ENCODE measurements around the gene SUFU. TPM values are rescaled to one million over a fixed set of nuclear protein-coding genes. Genes with fewer than 3 reads are reported as not detected.
A peak's percentile ranks its signal among the peaks of the same experiment; 100 is the strongest.

SUFU gene
- total and polyA plus RNA-seq, 2 of the 13 experiments (the other 11 are each of a cell fraction or from before 2014, with no cell fraction given), result 2.9 to 5.5 TPM

GRCh38 chr10:102461187-102462054 is 42.4 kb upstream of the SUFU start (continued):
- TF ChIP-seq, protein P1, sequence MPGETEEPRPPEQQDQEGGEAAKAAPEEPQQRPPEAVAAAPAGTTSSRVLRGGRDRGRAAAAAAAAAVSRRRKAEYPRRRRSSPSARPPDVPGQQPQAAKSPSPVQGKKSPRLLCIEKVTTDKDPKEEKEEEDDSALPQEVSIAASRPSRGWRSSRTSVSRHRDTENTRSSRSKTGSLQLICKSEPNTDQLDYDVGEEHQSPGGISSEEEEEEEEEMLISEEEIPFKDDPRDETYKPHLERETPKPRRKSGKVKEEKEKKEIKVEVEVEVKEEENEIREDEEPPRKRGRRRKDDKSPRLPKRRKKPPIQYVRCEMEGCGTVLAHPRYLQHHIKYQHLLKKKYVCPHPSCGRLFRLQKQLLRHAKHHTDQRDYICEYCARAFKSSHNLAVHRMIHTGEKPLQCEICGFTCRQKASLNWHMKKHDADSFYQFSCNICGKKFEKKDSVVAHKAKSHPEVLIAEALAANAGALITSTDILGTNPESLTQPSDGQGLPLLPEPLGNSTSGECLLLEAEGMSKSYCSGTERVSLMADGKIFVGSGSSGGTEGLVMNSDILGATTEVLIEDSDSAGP (CRISPR knock-in tag; IDR thresholded peaks at IDR 0.05; ENCODE audit: borderline replicate concordance), result peak; percentile 65; the same call in 1 of the 2 replicates
- no peak for TF ChIP-seq PAF1 (CRISPR knock-in tag; IDR thresholded peaks at IDR 0.05)
- TF ChIP-seq, protein P2, sequence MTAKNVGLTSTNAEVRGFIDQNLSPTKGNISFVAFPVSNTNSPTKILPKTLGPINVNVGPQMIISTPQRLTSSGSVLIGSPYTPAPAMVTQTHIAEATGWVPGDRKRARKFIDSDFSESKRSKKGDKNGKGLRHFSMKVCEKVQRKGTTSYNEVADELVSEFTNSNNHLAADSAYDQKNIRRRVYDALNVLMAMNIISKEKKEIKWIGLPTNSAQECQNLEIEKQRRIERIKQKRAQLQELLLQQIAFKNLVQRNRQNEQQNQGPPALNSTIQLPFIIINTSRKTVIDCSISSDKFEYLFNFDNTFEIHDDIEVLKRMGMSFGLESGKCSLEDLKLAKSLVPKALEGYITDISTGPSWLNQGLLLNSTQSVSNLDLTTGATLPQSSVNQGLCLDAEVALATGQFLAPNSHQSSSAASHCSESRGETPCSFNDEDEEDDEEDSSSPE (CRISPR knock-in tag; IDR thresholded peaks at IDR 0.05), result peak; percentile 88
- TF ChIP-seq GPBP1L1 (CRISPR knock-in tag; IDR thresholded peaks at IDR 0.05), result no peak
- TF ChIP-seq ZFY (CRISPR knock-in tag; IDR thresholded peaks at IDR 0.05), result peak; percentile 25; the same call in 1 of the 2 replicates
- no peak for TF ChIP-seq FOXJ3 (CRISPR knock-in tag; IDR thresholded peaks at IDR 0.05; ENCODE audit: borderline replicate concordance)
- no peak for TF ChIP-seq HMG20B (CRISPR knock-in tag; conservative IDR thresholded peaks at IDR 0.05)
- TF ChIP-seq ZNF232 (CRISPR knock-in tag; IDR thresholded peaks at IDR 0.05; ENCODE audit: borderline replicate concordance), result no peak
- no peak for TF ChIP-seq CHCHD3 (CRISPR knock-in tag; IDR thresholded peaks at IDR 0.05)
- TF ChIP-seq ZZZ3 (CRISPR knock-in tag; IDR thresholded peaks at IDR 0.05; ENCODE audit: borderline replicate concordance), result no peak
- TF ChIP-seq, protein P3, sequence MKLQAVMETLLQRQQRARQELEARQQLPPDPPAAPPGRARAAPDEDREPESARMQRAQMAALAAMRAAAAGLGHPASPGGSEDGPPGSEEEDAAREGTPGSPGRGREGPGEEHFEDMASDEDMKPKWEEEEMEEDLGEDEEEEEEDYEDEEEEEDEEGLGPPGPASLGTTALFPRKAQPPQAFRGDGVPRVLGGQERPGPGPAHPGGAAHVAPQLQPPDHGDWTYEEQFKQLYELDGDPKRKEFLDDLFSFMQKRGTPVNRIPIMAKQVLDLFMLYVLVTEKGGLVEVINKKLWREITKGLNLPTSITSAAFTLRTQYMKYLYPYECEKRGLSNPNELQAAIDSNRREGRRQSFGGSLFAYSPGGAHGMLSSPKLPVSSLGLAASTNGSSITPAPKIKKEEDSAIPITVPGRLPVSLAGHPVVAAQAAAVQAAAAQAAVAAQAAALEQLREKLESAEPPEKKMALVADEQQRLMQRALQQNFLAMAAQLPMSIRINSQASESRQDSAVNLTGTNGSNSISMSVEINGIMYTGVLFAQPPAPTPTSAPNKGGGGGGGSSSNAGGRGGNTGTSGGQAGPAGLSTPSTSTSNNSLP (IDR thresholded peaks at IDR 0.05; ENCODE audit: low read depth, low read length), result no peak
- no peak for TF ChIP-seq ZNF335 (CRISPR knock-in tag; IDR thresholded peaks at IDR 0.05)
- TF ChIP-seq ZNF317 (CRISPR knock-in tag; IDR thresholded peaks at IDR 0.05), result no peak
- TF ChIP-seq CEBPB (IDR thresholded peaks at IDR 0.05; ENCODE audit: borderline replicate concordance, low read depth, low read length), result no peak
- no peak for TF ChIP-seq ZNF616 (CRISPR knock-in tag; IDR thresholded peaks at IDR 0.05; ENCODE audit: low read depth)
- no peak for TF ChIP-seq TSC22D2 (CRISPR knock-in tag; IDR thresholded peaks at IDR 0.05; ENCODE audit: borderline replicate concordance)
- no peak for TF ChIP-seq ZNF333 (CRISPR knock-in tag; IDR thresholded peaks at IDR 0.05; ENCODE audit: borderline replicate concordance)
- TF ChIP-seq, protein P4, sequence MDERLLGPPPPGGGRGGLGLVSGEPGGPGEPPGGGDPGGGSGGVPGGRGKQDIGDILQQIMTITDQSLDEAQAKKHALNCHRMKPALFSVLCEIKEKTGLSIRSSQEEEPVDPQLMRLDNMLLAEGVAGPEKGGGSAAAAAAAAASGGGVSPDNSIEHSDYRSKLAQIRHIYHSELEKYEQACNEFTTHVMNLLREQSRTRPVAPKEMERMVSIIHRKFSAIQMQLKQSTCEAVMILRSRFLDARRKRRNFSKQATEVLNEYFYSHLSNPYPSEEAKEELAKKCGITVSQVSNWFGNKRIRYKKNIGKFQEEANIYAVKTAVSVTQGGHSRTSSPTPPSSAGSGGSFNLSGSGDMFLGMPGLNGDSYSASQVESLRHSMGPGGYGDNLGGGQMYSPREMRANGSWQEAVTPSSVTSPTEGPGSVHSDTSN (CRISPR knock-in tag; IDR thresholded peaks at IDR 0.05), result no peak

Data from HepG2 (cell line).